HG03432 (cell line): ENCODE measurements around the gene KLHL25.

Experiments used
- ATAC-seq: cut with Tn5 transposase; IDR thresholded peaks from one replicate; pipeline ENCODE4 v1.9.1; 2021; ENCODE audit warnings: mild to moderate bottlenecking, moderate library complexity; ENCODE audit not compliant: unreplicated experiment

The KLHL25 gene

DNA sequence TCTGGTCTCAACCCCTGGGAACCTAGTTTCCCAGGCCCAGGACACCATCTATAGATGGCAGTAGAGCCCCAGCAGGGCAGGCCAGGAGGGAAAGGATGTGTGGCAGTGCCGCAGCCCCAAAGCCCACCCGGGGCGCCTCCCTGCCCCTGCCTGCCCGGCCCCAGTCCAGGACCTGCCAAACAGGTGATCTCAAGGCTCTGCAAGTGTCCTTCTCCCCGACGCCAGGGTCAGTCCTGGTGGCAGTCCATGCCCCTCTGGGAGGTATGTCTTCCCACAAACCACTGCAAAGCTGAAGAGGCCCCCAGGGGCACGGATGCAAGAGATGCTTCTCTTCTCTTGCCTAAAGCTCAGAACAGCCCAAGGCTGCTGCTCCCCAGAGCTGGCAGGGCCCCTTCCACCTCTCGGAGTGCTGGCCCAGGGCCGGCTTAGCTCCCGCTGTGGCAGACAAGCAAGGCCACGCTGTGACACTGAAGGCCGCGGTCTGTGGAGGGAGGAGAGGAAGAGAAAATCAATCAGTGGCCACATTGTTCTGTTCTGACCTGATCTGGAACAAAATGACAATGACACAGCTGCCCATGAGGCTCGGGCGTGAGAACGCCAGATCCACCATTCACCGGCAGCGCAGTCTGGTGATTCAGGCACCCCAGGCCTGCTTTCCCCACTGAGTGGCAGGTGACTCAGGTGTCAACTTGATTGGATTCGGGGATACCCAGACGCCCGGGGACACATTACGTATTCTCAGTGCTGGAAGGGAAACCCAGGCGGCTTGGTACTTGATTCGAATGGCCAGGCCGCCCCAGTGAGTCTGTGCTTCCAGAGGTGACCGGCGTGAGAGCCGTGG, 34.0 kb downstream of the KLHL25 start:
- ATAC-seq: no peak

DNA sequence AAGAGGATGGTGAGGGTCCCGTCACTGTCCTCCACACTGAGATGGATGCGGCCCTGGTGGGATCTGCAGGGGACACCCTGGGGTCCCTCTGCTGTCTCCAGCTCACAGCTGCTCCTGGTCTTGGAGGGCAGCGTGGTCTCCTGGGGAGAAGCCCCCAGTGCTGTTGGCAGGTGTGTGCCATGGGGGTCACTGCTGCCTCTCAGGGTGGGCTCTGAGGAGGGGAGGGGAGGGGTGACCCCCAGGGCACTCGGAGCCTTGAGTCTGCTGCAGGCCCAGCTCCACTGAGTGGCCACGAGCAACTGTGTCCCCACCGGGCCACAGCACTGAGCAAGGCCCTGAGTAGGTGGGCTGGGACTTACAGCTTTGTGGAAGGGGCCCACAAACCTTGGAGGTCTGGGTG, 34.7 kb downstream of the KLHL25 start:
- ATAC-seq: no peak

DNA sequence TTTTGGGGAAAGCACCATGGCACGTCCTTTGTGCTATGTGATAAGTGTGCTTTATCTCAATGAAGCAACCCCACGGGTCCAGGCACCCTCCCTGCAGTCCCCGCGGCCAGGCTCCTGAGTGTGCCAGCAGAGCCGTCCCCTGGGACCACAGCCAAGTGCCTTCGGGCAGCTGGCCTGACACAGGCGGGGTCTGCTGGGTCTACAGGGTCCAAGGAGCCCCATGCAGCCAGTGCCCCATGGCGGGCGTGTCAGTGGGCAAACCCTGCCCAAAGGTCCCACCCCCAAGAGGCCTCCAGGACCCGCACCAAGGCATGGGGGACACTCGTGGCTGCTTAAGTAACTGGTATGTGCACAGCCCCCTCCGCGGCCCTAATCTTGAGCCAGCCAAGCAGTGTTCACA, 35.3 kb downstream of the KLHL25 start:
- ATAC-seq: no peak

DNA sequence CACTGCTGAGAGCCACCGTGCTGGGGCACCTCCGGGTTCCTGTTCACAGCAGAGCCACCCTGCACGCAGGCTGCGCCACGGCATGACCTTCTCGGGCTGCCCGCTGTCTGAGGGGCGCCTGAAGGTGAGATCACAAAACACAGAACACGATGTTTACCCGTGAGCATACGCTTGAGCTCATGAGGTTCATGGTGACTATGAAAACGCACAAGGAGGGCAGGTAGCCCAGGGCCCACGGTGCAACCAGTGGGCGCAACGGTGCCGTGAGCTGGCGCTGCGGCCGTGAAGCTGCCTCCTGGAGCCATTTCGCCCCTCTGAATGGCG, 36.1 kb downstream of the KLHL25 start:
- no peak for ATAC-seq

DNA sequence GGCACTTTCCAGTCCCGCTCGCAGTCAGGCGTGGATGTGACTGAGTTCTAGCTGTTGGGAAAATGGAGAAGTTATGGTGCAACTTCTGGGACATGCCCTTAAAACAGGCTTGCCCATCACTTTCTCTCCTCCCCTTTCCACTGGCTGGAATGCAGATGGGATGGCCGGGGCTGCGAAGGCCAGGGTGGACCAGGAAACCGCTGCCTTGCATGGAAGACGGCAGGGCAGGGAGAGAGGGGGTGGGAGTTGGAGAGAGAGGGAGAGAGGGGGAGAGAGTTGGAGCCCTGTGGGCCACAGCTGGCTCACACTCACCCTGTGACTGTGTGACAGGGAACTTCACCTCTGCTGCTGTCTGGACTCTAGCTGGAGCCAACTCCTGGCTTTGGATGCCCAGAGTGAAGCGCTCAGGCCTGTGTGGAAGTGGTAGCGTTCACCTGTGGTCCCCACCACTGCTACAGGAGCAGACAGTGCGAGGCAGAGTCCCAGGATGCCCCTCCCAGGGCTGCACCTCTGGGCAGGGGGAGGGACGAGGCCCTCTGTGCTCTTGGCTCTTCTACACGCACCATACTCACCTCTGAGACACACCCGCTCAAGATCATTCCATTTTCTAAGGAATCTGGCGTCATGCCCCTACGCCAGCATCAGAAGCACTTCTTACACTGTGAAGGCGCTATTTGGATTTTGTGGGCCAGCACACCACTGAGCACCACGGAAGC, 36.6 kb downstream of the KLHL25 start:
- no peak for ATAC-seq

DNA sequence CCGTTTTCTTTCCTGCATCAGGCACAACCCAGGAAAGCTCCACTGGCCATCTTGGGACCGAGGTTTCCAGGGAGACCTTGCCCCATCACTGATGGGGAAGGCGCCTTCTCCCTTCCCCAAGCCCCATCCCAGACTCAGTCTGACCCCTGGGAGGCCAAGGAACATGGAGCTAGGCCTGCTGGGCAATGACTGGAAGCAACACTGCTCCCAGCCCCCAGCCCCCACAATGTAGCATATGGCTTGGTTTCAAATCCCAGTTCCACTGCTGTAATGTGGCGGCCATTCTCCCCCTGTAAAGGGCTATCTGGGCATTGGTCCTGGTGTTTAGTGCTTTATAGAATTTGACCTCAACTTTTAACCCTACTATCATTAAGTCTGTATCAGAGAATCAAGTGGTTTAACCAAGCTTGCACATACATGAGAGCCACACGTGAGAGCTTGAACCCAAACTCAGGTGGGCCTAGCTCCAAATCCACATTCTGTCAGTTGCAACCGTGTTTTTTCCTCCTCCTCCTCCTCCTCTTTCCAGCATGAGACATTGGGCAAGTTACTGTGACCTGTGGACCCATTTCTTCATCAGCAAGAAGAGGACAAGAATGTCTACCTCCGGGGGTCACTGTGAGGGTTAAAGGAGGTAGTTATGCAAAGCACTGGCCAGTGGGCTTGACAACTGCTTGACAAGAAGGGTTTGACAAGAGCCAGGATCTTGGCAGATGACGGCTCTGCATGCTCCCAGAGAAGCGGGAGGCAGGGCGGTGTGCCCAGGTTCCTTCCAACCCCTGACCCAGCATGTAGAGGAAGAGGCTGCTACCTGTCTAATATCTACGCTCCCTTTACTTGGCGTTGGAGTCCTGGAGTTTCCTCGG, 37.4 kb downstream of the KLHL25 start:
- ATAC-seq: no peak

DNA sequence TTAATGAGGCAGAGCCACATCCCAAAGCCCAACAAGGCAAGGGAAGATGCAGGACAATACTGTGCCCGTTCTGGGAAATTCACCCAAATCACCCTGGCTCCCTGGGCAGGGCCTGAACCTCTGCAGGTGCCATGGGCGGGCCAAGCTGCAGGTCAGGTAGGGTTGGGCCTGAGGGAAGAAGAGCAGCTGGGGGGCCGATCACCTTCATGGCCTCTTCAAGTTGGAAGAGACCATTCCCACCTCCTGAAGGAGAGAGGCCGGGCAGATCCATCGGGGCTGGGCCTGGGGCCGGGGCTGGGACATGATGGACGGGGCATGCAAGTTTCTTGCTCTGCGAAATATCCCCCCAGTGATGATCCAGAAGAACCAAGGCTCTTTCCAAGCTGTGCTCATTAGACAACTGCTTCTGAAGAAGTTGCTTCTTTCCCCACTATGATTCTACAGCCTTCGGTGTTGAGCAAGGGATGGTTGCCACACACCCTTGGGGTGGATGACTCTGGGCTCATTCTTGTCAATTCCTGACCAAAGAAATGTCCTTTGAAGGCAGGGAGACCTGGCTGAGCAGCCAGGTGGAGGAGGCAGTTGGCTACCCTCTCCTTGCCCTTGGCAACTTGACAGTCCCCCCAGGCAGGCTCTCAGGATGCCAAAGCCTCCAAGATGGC, 38.2 kb downstream of the KLHL25 start:
- ATAC-seq: no peak

DNA sequence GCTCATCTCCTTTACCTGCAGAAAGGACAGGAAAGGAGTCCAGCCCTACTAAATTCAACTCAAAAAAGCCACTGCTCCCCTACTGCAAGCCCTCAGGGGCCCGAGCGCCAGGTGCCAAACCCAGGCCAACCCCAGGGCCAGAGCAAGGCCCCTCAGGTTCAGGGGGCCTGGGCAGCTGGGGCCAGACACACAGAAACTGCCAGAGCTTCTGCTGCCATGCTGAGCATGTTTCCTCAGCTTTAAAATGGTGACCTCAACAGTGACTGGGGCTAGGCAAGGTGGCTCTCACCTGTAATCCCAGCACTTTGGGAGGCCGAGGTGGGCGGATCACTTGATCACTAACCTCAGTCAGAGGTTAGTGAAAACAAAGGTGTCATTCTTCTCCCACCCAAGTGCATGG, 38.8 kb downstream of the KLHL25 start:
- no peak for ATAC-seq

DNA sequence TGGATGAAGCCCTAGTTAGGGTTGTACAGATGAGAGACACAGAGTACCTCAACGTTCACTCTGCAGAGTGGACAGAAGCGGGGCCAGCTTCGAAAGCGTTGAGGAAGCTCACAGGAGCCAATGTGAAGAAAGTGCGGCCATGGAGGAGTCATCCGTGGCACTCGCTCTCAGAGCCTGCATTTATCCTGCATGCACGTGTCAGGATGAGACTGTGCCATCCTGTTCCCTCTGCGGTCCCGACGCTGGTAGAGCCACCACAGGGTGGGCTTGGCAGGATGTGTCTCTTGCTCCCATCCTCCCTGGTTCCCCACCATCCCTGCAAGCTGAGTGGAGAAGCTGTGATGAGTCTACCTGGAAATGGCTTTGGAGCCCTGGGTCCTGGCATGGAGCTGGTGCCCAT, 39.3 kb downstream of the KLHL25 start:
- ATAC-seq: no peak

DNA sequence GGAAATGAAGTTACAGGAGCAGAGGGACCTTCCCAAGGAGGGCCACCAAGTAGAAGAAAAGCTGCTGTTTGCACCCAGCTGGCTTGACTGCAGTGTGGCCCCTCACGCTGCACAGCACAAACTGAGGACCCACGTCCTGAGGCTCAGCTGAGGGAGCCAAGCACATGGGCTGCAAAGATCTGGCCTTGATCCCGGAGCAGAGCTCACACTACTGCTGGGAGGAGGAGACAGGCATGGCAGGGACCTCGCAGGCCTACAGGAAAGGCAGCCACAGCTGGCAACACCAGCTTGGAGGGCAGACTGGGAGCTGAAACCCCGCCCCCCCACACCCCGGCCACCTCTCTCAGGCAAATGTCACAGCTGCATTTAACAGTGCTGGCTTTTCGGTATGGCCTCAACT, 39.7 kb downstream of the KLHL25 start:
- ATAC-seq: no peak

DNA sequence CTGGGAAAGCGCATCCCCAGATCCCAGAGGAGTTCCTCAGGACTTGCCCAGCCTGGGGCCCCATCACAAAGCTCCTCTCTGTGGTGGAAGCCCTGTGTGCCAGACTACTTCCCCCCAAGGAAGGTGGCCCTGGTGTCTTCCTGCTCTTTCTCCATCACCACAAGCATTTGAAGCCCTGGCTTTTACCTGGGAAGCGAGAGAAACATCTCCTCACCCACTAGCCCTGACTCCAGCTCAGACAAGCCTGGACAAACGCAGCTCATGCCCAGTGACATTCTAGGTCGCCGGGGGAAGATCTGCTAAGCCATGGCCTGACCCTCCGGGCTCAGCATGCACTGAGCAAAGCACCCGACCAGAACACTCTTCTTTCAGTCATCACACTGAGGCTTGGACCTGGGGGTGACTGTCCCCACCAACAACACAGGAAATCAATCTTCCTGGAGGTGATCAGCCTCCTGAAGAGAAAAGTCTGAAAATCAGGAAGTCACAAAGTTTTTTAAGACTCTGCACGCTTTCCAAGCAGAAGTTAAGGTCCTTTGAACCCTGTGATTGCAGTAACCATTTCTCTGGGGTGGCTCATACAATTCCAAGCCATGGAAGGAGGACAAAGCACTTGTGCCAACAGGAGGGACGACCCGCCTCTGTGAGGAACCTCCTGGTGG, 40.8 kb downstream of the KLHL25 start:
- ATAC-seq: no peak

DNA sequence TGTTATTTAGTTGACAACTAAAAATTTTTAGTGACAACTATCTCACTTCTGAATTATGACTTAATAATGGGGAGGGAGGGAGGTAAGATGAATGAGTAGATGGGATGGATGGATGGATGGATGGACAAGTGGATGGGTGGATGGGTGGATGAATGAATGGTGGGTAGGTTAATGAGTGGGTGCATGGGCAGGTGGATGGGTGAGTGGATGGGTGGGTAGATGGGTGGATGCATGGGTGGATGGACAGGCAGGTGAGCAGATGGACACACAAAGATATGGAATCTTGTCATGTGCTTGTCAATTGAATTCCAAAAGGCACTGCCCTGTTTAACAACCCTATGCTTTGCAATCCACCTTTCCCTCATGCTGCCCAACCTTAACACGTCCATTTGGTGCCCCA, 41.5 kb downstream of the KLHL25 start:
- ATAC-seq: no peak

DNA sequence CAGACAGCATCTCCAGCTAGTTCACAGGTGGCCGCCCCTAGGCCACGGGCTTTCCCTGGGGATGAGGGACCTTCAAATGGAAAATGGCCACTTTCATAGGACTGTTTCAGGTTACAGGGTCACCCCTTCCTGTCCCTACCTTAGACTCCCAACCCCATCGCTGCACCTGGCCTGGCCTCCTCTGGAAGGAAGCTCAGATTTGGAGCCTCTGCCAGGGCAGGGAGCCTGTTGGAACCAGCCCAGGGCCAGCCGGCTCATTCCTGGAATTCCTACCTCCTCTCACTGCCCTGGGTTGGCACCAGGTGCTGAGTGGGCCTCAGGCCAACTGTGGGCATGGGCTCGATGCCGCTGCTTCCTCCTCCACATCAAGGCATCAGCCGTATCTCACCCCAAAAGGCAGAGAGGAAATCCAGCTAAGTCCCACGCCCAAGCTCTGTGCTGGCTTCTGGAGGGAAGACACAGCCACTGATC, 42.2 kb downstream of the KLHL25 start:
- ATAC-seq: no peak

DNA sequence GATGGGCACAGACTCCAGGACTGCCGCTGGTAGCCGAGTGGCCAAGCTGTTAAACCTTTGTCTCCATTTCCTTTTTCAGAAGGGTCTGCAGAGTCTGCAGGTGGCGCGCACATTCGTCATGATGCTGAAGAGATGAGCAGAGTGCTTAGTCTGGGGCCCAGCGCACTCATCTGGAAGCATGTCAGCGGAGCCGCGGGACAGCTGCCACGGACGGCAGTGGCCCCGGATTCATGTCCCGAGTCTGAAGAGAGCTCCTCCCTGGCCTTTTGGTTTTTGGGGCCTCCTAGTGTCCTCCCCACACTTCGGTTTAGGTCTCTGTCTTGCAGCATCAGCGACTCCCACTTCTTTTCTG, 42.6 kb downstream of the KLHL25 start:
- ATAC-seq: no peak

DNA sequence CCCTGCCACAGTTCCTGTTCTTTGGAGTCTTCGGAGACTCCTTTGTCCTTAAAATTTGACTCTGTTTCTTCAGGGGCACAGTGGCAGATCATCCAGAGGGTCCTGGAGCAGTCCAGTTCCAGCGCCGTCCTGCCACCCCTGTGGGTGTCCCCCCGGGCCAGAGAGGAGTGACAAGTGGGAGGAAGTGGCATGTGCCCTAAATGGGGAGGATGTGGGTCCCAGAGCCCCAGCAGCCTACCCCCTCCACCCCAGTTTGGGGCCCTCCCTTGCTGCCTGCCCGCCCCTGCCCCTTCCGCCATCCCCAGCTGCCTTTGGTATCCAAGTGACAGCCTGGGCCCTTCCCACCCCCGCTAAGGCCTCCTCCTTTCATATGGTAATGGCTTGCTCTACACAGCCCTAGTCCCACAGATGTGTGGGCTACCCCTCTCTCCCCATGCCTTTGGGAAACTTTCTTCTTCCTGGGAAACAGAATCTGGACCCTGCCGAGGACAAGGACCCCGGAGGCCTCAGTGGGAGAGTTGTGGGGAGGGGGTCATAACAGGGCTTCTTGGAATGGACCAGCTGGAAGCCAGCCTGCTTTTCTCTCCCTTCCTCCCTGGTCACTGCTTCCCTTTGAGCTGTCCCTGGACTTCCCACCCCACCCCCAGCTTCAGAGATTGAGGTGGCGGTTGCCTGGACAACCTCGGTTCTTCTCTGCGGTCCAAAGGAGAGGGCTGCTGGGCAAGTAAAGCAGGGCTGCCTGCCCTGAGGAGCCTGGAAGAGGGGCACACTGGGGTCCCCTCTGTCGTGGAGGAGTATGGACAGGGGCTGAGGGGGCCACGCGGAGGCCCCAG, 43.2 kb downstream of the KLHL25 start:
- ATAC-seq: no peak

DNA sequence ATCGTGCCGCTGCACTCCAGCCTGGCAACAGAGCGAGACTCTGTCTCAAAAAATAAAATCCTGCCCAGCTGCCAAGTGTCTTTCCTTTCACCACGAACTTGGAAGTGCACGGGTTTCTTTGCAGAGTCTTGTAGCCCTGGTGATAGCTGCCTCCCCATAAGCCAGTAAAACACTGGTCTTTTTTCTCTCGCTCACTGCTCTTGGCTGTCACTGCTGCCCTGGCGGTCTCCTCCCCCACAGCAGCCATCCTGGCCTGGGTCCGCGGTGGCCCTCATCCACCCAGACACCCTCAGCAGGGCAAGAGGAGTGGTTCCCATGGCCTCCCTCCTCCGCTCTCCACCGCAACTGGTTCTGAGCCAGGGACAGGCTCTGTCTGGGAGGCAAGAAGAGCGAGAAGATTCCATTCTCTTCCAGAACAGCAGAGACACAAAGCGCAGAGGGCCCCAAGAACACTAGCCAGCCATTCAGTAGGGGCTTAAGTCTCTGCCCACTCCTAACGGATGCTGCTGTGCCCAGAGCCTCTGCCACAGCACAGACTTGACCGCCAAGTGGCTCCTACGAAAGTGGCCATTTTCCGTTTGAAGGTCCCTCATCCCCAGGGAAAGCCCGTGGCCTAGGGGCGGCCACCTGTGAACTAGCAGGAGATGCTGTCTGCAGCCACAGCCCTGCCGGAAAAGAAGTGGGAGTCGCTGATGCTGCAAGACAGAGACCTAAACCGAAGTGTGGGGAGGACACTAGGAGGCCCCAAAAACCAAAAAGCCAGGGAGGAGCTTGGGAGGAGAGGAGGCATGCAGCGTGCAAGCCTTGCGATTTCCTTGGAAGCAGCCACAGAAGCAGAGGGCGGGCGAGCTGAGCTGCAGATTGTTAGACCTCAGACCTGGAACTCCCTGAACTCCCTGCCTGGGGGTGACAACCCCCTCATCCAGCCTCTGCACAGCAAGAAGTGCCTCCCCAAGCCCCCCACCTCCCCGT, 44.1 kb downstream of the KLHL25 start:
- ATAC-seq: no peak

DNA sequence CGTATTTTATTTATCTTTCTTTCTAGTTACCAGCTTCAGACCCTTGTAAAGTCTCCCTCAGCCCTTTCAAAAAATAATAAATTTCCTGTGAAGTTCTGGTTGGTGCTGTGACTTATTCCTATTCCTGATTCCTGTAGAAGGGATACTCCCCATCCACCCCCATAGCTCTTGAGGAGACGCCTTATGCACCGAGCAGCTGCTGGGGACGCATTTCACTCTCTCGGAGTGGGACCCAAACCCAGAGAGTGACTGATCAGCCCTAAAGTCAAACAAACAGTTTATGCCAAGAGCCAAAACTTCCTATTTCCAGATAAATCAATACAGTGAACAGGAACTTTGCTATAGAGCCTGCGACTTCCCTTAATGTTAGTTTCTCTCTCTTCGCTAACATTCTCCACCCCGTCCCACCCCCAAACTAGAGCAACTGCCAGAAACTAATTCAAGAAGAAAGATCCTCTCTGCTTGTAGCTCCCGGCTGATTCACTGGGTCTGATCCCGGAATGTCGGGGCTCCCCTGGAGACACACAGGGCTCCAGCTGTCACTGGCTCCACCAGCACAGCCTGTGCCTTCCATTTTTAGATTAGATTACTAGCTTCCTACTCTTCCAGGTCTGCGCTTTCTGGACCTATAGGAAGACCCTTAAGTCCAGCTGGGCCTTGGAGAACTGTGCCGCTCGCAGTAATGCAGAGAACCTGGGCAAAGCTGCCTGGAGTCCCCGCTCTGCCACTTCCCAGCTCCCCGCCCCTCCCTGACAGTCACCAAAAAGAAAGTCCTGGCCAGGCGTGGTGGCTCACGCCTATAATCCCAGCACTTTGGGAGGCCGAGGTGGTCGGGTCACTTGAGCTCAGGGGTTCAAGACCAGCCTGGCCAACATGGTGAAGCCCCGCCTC, 45.2 kb downstream of the KLHL25 start:
- no peak for ATAC-seq

DNA sequence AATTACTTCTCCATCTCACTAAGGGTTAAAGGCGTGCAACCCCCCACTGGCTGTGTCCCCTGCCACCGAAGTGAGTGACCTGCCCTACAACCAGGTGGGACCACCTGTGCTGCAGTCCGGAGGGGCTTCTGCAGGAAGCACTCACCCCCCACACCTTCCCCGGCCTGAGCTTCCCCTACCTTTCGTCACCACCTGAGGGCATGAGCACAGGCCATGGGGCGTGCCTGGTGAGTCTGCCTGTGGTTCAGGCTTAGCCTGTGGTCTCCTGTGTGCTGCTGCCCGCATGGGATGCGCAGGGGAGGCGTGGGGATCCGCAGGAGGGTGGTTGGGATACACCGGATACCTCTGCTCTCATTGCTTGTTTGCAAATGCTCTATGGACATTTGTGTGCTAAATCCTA, 46.0 kb downstream of the KLHL25 start:
- ATAC-seq: no peak
